GM21367 (cell line): Measurements from ENCODE around the gene SMIM10L1.

Experiments
- ATAC-seq: cut with Tn5 transposase; IDR thresholded peaks from one replicate; pipeline ENCODE4 v1.9.1; 2021; ENCODE audit not compliant: unreplicated experiment

The SMIM10L1 gene

DNA sequence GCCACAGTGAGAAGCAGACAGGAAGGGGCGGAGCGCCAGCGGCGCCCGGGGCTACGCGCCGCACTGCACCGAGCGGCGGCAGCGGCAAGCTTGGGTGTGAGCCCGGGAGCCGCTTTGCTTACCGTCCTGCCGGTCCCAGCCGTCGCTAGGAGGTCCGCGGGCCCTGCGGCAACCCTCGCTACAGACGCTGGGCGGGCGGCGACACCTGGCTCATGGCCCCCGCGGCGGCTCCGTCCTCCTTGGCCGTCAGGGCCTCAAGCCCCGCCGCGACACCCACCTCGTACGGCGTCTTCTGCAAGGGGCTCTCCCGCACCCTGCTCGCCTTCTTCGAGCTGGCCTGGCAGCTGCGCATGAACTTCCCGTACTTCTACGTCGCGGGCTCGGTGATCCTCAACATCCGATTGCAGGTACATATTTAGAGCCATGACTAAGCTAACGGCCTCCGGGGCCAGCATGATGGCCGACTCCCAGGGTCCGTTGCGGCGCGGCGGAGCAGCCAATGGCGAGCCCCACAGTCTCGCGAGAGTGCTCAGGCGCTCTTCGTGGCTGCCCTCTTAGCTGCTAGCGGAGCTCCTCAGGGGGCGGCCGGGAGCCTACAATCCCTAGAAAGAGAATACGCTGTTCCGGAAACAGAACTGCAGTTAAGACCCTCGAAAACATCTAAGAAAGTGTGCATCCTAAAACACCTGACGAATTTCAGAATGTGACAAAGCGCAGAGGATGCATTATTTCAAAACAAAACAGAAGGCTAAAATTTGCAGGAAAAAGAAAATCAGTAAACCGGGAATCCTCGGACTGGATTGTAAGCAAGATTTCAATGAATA, at the start of gene SMIM10L1:
Gene SMIM10L1 (plus strand): TSS at position 50 of the 824 bp plus-strand sequence. CDS start 163 bp downstream, at position 213.
- ATAC-seq: peak; percentile 92

DNA sequence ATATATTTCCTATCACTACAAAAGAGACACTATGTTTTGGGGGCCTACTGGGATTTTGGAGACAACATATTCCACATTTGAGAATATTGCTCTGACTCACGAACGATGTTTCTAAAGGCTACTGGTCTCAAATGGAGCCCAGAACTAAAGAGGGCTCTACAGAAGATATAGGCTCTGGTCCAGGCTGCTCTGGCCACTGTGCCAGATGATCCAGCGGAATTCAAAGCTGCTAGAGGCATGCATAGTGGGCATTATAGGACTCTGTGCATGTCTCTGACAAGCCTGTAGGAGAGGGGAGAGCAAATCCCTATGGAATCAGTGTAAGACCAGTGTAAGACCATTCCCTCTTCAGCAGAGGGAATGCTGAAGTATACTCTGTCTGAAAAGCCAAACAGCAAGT, 40.6 kb upstream of the SMIM10L1 start:
- ATAC-seq: no peak

DNA sequence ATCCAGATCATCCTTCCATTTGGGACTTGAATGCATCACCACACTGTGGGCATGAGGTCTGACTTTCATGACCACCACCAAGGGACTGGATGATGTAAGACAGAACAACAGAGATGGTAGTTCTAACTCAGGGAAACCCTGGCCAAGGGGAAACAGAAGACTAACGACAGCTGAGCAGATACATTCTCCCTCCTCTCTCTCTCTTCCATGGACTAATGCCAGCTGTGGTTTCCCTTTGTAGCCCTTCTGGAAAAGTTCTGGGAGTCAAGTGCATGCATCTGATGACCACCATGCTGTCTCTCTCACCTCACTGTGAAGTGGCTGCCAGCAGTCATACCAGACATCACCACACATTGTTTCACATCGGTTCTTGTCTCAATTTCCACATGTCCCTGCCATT, 40.0 kb upstream of the SMIM10L1 start:
- ATAC-seq: no peak

DNA sequence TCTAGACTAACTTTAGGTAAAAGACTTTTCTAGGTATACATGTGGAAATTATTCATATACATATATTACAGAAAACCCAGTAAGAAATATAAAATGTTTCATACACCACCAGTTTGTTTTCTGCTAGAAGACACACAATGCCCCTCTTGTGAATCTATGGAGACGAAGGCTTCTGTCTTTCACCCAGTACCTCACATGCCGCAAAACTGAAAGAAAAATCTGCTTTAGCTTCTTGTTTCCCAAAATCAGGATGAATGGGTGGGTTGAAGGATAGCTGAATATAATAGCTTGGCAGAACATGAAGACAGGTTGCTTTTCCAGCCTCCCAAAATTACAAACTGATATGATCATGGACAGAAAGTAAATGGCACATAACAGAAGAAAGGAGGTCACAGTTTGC, 37.8 kb upstream of the SMIM10L1 start:
- ATAC-seq: no peak

DNA sequence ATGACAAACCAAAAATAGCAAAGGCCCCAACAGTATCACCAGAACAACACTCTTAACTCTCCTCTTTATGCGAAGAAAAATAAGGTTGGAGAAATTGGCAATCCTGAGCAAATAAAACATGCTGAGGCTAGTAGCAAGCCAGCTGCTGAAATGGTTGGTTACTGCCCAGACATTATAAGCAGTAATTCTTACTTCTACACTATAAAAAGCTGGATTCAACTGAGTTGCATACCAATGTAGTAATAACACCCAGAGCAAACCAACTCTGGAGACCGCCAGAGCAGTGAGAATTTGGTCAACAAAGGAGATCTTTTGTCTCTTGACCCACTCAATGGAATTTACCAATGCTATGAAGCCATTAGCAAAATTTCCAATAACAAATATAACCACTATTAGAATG, 37.2 kb upstream of the SMIM10L1 start:
- ATAC-seq: no peak

GRCh38 chr12:11134305-11134704, 36.7 kb upstream of the SMIM10L1 start, which contains the start of gene TAS2R30:
TAS2R30 (minus strand) TSS chr12:11134644; CDS start chr12:11134244, 400 bp downstream.
- ATAC-seq: no peak

- ATAC-seq: no peak
Measured at GRCh38 chr12:11136075-11136474, 34.9 kb upstream of the SMIM10L1 start.

GRCh38 chr12:11143352-11143751, 27.6 kb upstream of the SMIM10L1 start:
- no peak for ATAC-seq

DNA sequence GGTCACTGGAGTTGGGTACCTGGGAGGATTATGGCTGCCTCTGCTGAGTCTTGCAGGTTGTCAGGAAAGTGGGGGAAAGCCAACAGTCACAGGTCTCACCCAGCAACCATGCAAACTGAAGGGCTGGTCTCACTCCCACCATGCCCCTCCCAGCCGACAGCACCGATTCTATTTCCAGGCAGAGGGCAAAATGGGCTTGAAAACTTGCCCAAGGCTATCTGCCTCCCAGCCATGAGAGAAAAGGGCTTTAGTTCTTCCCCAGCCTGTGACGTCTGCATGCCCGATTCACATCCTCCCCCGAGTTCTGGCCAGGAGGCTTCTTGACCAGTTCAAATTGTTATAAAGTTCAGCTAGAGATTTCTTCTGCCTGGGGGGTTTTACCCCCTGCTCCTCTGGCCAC, 26.7 kb upstream of the SMIM10L1 start:
- ATAC-seq: no peak

DNA sequence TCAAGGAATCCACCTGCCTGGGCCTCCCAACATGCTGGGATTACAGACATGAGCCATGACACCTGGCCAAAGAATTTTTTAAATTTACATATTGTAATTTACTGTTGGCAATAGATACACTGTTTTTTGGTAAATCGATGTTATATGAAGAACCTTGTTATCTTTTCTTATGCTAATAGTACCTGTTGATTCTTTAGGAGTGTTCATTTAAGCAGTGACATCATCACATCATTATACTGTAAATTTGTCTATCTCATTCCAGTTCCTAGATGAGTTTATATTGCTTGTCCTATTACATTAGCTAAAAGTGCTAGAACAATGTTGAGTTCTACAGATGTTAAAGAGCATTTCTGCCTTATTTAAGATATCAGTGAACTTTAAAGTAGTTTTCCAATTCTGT, 23.6 kb upstream of the SMIM10L1 start:
- ATAC-seq: no peak

DNA sequence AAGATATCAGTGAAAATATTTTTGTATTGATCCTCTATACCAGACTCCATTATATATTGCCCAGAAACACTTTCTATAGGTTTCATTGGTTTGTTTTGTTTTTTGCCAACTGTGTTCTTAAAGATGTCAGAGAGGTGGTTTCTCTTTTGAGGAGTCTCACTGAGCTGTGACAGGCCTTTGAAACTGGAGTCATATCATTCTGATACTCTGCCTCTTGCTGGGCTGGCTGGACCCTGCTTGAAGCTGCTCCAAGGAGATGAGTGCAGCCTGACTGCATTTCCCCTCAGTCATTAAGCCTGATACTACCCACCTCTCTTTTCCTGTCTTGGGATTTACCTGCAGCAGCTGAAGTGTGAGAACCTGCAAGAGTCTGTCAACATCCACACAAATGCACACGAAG, 20.2 kb upstream of the SMIM10L1 start:
- ATAC-seq: no peak

- no peak for ATAC-seq
Measured at GRCh38 chr12:11152725-11153124, 18.3 kb upstream of the SMIM10L1 start.

DNA sequence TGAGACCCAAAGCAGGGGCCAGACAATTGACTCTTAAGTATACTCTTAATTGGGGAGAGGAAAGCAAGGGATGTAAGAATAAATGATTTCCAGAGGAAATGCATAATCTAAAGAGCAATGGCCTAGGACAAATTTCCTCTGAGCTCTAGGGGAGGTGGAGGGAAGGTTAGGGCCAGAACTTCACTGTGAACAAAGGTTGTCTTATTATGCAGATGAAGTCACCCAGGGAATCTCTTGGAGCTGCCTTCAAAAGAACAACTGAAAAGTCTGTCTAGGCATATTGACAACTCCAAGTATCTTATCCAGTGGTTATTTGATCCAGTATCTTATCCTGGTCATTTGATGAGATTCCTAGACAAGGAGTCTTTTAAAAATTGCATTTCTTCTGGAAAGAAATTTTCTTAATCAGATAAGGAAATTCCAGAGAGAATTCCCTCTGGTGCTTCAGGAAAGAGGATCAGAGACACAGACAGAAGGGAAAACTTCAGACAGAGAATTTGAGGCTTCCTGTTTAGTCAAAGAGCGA, 16.5 kb upstream of the SMIM10L1 start:
- no peak for ATAC-seq

DNA sequence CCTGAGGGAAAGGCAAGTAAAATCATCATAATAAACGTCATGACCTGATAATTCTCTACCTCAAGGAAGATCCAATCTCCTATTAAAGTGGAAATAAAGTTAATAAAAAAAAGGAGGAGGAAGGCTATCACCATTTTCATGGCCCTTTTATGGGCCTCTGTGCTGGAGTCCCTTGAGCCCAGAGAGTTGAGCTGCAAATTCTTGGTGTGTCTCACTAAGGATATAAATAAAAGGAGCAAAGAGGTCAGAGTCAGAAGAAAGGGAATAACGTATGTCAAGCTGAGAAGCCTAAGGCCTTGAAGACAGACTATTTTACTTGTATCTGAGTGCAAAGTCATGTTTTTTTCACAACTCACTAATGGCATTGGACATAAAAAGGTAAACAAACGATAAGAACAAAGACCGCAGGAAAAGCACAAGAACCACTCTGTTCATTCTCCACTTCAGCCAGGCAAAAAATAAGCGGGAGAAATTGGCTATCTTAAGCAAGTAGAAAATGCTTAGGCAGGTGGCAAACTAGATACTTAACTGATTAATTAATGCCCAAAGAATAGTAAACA, 12.0 kb upstream of the SMIM10L1 start:
- no peak for ATAC-seq

DNA sequence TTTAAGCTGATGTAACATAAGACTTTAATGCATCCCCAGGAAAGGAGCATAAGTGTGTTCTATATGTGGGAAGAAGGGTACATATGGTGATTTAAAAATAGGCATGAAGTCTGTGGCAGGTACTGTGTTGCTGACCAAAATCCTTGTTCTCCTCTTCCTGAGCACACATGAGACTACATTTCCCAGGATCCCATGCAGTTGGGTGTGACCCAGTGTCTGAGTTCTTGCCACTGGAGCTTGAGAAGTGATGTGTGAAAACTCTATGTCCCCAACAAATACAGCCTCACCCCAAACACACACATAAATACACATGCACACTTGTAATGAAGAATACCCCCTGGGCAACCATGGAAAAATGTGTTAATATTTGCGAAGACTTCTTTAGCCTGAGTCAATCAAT, 8.5 kb upstream of the SMIM10L1 start:
- ATAC-seq: no peak

- no peak for ATAC-seq
Measured at GRCh38 chr12:11164384-11164783, 6.6 kb upstream of the SMIM10L1 start.

DNA sequence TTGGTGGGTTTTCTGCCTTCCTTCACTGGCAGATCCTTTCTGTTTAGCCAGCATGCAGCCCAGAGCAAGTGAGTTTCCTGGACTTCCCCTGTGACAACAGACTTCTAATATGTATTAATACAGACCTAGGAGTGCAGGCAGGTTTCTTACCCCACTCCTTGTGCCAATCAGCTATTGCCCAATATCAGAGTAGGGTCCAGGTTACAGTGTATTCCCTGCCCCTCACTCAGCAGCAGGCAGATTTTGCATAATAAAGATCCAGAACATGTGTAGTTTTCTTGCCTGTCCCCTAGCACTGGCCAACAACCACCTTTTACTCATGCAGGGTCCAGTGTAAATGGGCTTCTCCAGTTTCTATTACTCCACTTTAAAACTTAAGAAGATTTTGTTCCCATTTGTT, 4.7 kb upstream of the SMIM10L1 start:
- no peak for ATAC-seq

DNA sequence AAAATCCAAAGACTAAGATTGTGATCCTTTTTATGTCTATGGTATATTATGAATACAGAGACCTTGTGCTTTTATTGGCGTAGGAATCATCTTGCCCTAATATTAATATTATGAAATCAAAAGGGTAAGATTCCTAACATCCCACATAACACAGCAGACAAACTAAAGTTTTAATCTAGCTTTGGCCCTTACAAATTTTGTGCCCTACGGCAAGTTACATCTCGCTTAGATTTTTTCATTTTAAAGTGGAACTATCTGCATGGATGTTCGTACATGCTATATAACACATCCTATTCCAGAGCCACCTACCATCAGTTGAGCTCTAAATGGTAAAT, 217 bp upstream of the SMIM10L1 start:
- no peak for ATAC-seq

DNA sequence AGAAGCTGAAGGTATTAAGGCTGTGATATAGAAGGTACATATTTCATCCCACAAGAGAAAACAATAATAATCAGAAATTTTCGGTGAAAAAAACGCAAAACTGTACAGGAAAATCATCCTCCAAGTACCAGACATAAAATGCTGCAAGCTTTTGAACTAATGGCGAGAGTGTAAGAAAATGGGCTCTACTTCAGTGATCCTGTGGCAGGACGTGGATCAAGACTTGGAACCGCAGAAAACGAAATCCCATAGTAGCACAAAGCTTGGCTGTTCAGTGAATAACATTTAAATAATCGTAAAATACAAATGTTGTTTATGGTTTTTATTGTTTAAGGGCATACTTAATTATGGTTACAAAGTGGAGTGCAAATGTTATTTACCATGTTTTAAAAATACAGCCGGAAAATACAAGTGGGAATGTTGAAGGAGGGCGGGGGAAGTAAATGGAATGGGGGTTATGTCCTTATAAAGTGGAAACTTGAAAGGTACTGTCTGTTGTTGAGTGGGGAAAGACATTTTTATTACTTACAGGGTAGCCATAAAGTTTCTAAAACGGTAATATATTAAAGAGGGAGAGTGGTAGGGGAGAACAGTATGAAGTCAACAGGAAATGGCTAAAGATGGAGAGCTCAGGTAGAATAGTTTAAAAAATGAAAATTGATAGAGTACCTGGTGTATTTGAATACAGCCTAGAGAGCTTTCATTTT, 1.1 kb downstream of the SMIM10L1 start:
- no peak for ATAC-seq

DNA sequence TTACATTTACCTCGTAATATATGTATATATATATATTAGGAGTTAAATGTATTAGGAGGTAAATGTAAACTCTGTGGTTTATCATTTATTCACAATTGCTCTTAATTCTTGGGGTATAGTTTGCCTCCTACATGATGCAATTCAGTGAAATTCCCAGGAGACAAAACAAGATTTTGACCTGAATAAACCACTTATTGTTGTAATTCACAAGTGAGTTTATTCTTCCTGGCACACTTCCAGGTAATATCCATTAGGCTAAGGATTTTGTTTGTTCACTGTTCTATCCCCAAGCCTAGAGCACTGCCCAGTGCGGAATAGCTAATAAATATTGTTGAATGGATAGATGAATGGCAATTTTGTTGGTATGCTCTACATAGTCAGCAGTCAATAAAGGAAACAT, 3.0 kb downstream of the SMIM10L1 start:
- no peak for ATAC-seq

GRCh38 chr12:11178250-11178649, 7.3 kb downstream of the SMIM10L1 start:
- ATAC-seq: no peak

DNA sequence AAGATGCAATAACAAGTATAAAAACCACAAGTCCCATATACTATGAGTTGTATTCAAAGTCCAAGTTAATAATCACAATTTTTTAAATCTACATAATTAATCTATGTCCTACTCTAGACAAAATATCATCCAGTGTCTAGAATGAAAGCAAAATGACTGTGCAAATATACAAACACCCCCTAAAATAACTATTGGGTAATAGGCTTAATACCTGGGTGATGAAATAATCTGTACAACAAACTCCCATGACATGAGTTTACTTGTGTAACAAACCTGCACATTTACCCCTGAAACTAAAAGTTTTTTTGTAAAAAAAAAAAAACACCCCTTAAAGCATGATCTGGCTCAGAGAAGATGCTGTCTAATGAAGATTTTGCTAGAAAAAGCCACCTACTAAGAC, 11.5 kb downstream of the SMIM10L1 start:
- no peak for ATAC-seq
